Kidney (tissue), 14 donors: ENCODE data around the gene ZNF367. TPM values are rescaled to one million over a fixed set of nuclear protein-coding genes. Genes with fewer than 3 reads are reported as not detected.

ENCODE experiments used
- DNase-seq, 5 donors: peaks; one replicate each; pipeline ENCODE4 v3.0.0-alpha.2; 2013 to 2020
- FAIRE-seq: peaks from 2 replicates; lab custom pipeline; 2012; peaks lifted over from hg19 to GRCh38; lab: Jason Lieb, UNC
- H3K27ac ChIP-seq, 2 donors: one replicate each; pipeline ENCODE4 v1.7.0; 2013; ENCODE audit warnings: low read depth in 2 of 2, low read length in 2 of 2, inconsistent platforms in 1 of 2
- H3K27me3 ChIP-seq: one replicate; pipeline ENCODE4 v1.7.1; 2013; ENCODE audit warnings: low read length, inconsistent platforms; ENCODE audit not compliant: control insufficient read depth, insufficient read depth
- H3K36me3 ChIP-seq, 3 donors: one replicate each; pipeline versions ENCODE4 v1.7.0 to v1.7.1; 2013; ENCODE audit warnings: low read length in 3 of 3, control low read depth in 1 of 3, inconsistent platforms in 1 of 3; ENCODE audit not compliant: insufficient read depth in 3 of 3, control insufficient read depth in 2 of 3
- H3K4me1 ChIP-seq, 3 donors: one replicate each; pipeline versions ENCODE4 v1.7.0 to v1.7.1; 2013; ENCODE audit warnings: low read length in 3 of 3, inconsistent platforms in 1 of 3, low read depth in 1 of 3; ENCODE audit not compliant: control insufficient read depth in 2 of 3, insufficient read depth in 2 of 3
- H3K4me3 ChIP-seq, 3 donors: one replicate each; pipeline versions ENCODE4 v1.7.0 to v1.8.1; 2013; ENCODE audit warnings: low read length in 3 of 3, control low read depth in 1 of 3, inconsistent platforms in 1 of 3
- H3K9ac ChIP-seq, 3 donors: one replicate each; pipeline versions ENCODE4 v1.7.0 to v1.7.1; 2013; ENCODE audit warnings: low read length in 3 of 3, control low read depth in 1 of 3, inconsistent platforms in 1 of 3
- H3K9me3 ChIP-seq, 3 donors: one replicate each; pipeline versions ENCODE4 v1.7.0 to v1.7.1; 2013; ENCODE audit warnings: low read length in 3 of 3, control low read depth in 1 of 3, inconsistent platforms in 1 of 3; ENCODE audit not compliant: control insufficient read depth in 2 of 3, insufficient read depth in 1 of 3
- CTCF ChIP-seq: IDR thresholded peaks from 3 replicates; pipeline ENCODE4 v1.5.1; 2012; ENCODE audit warnings: mild to moderate bottlenecking, moderate library complexity, borderline replicate concordance; ENCODE audit not compliant: insufficient read depth; ENCODE audit errors: extremely low read depth
- intact Hi-C: fragments of 100-400 bp; cut with DNase I; formaldehyde crosslinking; loops from one replicate; pipeline ENCODE4 v1.11.1; 2022
- polyA plus RNA-seq: library from polyadenylated mRNA; stranded (reverse); fragments of 350-450 nt; fragmentation: Illumina TruSeq; extraction: RNeasy Lipid Tissue Mini Kit (QIAGEN cat#74804); gene quantifications from one replicate; pipeline ENCODE4 v1.2.3, GENCODE V29; 2014; ENCODE audit warnings: low read depth, low replicate concordance; ENCODE audit not compliant: insufficient read depth
- total RNA-seq: library from RNA; stranded (reverse); fragmentation: NEBNext Ultra II Directional; extraction: Animal tissue kit (Norgen Biotek cat#: 25700); gene quantifications from one replicate; pipeline ENCODE4 v1.2.1, GENCODE V29; 2021
- donor health status: control.
- donor health status: control.
- donor health status: control.
- donor health status: control.
- donor health status: control.
- donor health status: DM: yes; HTN: yes; CAD: no.
- donor health status: Normal renal cell carcinoma (clear cell type).

ZNF367 gene
- total and polyA plus RNA-seq, 2 donors from 2014 or later = 1.5 to 1.9 TPM

GRCh38 chr9:96408409-96409280 lies 9.5 kb downstream of the ZNF367 start:
- FAIRE-seq = no peak
- intact Hi-C loops = no loop called here
- no peak for DNase-seq

GRCh38 chr9:96400132-96400910 lies 17.8 kb downstream of the ZNF367 start:
- TF ChIP-seq CTCF = no peak
- no peaks in the 10 kb centered on the region for H3K36me3 ChIP-seq
- H3K4me1 ChIP-seq = no peaks in the 10 kb centered on the region
- intact Hi-C loops = no loop called here
- no peak overlapping the region for H3K27ac ChIP-seq
- no peak overlapping the region for H3K9ac ChIP-seq
- FAIRE-seq (no peak), DNase-seq (no peak)
- no peaks in the 10 kb centered on the region for H3K27me3 ChIP-seq
- no peak overlapping the region for H3K4me3 ChIP-seq
- H3K9me3 ChIP-seq = peaks cover 0 to 6% (median 0%) of the 10 kb centered on the region in 3 donors

More at GRCh38 chr9:96408409-96409280, 9.5 kb downstream of the ZNF367 start:
- Histone ChIP-seq H3K9me3 (no peaks in the 10 kb centered on the region), H3K36me3 (no peaks in the 10 kb centered on the region), H3K4me3 (no peak overlapping the region), H3K4me1 (no peaks in the 10 kb centered on the region), H3K9ac (no peak overlapping the region), H3K27ac (no peak overlapping the region), H3K27me3 (no peaks in the 10 kb centered on the region)
- no peak for TF ChIP-seq CTCF

- H3K4me1 ChIP-seq = no peaks in the 10 kb centered on the region
- H3K27me3 ChIP-seq = no peaks in the 10 kb centered on the region
- H3K9me3 ChIP-seq = peaks cover 0 to 6% (median 0%) of the 10 kb centered on the region in 3 donors
- FAIRE-seq (no peak), DNase-seq (no peak)
- H3K9ac ChIP-seq = no peak overlapping the region
- H3K4me3 ChIP-seq = no peak overlapping the region
- no peaks in the 10 kb centered on the region for H3K36me3 ChIP-seq
- no peak overlapping the region for H3K27ac ChIP-seq
- TF ChIP-seq CTCF = no peak
- intact Hi-C loops = no loop called here
These were observed 18.9 kb downstream of the ZNF367 start for GRCh38 chr9:96399325-96399633.
